Prostate gland (tissue), 2 donors: ENCODE measurements around the gene HIVEP2. TPM values are rescaled to one million over a fixed set of nuclear protein-coding genes. Genes with fewer than 3 reads are reported as not detected.

Experiments
- DNase-seq: peaks from one replicate; pipeline ENCODE4 v3.0.0-alpha.2; 2019; ENCODE audit warnings: low spot score
- H3K27ac ChIP-seq, 2 donors: fragments of 200-600 bp; sonication (generic); 2 replicates each; pipeline ENCODE4 v1.5.1; 2017 to 2019
- H3K27me3 ChIP-seq: fragments of 200-600 bp; sonication (generic); replicated peaks from 2 replicates; pipeline ENCODE4 v1.5.1; 2019; ENCODE audit not compliant: insufficient read depth
- H3K36me3 ChIP-seq, 2 donors: fragments of 200-600 bp; sonication (generic); 1 replicate in 1 of 2; 2 replicates in 1 of 2; pipeline versions ENCODE4 v1.5.1 to v1.8.1; 2017 to 2019
- H3K4me1 ChIP-seq: fragments of 200-600 bp; sonication (generic); replicated peaks from 2 replicates; pipeline ENCODE4 v1.5.1; 2019
- H3K4me3 ChIP-seq, 2 donors: fragments of 200-600 bp; sonication (generic); 2 replicates each; pipeline ENCODE4 v1.5.1; 2017 to 2019
- H3K9me3 ChIP-seq: fragments of 200-600 bp; sonication (generic); 2 replicates; pipeline ENCODE4 v1.5.1; 2017
- CTCF ChIP-seq, 4 experiments: fragments of 200-600 bp in 2 of 4; fragments of 450-650 bp in 2 of 4; sonication (generic) in 2 of 4; IDR thresholded peaks; 1 replicate in 3 of 4; 2 replicates in 1 of 4; pipeline ENCODE4 v1.5.1; 2016 to 2019; ENCODE audit warnings: antibody characterized with exemption in 4 of 4, mild to moderate bottlenecking in 2 of 4, moderate library complexity in 2 of 4
- POLR2A ChIP-seq: fragments of 450-650 bp; IDR thresholded peaks from one replicate; pipeline ENCODE4 v1.6.1; 2016; ENCODE audit warnings: antibody characterized with exemption, mild to moderate bottlenecking
- POLR2AphosphoS5 ChIP-seq: sonication (generic); formaldehyde crosslinking; IDR thresholded peaks from one replicate; pipeline ENCODE4 v1.6.1; 2017; ENCODE audit warnings: antibody characterized with exemption
- WGBS: methylation state at CpG from one replicate; pipeline ENCODE4 v1.1.5; 2018; 5-methylcytosine and 5-hydroxymethylcytosine counted together
- intact Hi-C: fragments of 100-400 bp; cut with DNase I; formaldehyde crosslinking; loops from one replicate; pipeline ENCODE4 v1.14.2; 2022
- total RNA-seq, 2 donors: library from RNA; depleted of rRNA; stranded (reverse); fragments of >200 nt; gene quantifications; one replicate each; pipeline ENCODE4 v1.1.0, GENCODE V29; 2016

The HIVEP2 gene
- total RNA-seq, 2 donors from 2014 or later = 15.8 to 19.3 TPM

GRCh38 chr6:142740449-142740848 is 204.5 kb downstream of the HIVEP2 start:
- no peak for DNase-seq
- intact Hi-C loops = no loop called here
- H3K4me1 ChIP-seq = no peaks in the 10 kb centered on the region
- TF ChIP-seq POLR2AphosphoS5 = no peak
- no peak for TF ChIP-seq POLR2A
- no peak for TF ChIP-seq CTCF (IDR thresholded peaks at IDR 0.05)
- H3K36me3 ChIP-seq = no peaks in the 10 kb centered on the region
- no peaks in the 10 kb centered on the region for H3K9me3 ChIP-seq
- WGBS = 42% methylated on average over 4 of the region's 4 CpGs
- no peak overlapping the region for H3K27ac ChIP-seq
- H3K27me3 ChIP-seq = no peaks in the 10 kb centered on the region
- no peak overlapping the region for H3K4me3 ChIP-seq

DNA sequence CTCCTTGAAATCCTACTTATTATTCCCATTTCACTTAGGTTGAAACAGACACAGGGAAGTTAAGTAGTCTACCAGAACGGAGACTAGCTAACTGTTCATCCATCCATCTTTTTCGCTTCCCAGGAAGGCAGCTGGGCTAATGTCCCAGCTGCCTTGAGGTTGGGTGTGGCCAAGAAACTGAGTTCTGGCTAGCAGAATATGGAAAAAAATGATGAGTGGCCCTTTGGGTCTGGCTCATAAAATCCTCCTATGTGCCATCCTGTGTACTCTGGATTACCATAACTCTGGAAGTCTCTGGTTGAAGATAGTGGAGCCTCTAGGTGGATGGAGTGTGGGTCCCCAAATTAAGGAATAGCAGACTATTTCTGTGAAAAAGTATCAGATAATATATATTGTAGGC is 206.2 kb downstream of the HIVEP2 start:
- Histone ChIP-seq H3K27ac (no peak overlapping the region), H3K9me3 (no peaks in the 10 kb centered on the region), H3K27me3 (no peaks in the 10 kb centered on the region), H3K4me3 (no peak overlapping the region), H3K36me3 (no peaks in the 10 kb centered on the region), H3K4me1 (no peaks in the 10 kb centered on the region)
- TF ChIP-seq CTCF (IDR thresholded peaks at IDR 0.05) = no peak
- no peak for TF ChIP-seq POLR2AphosphoS5
- TF ChIP-seq POLR2A = no peak
- no peak for DNase-seq
- intact Hi-C loops = no loop called here
- 46% methylated on average over 2 of the region's 2 CpGs for WGBS

- intact Hi-C loops = no loop called here
- no peak overlapping the region for H3K4me3 ChIP-seq
- no peak for TF ChIP-seq POLR2A
- no peak for TF ChIP-seq POLR2AphosphoS5
- no peak for TF ChIP-seq CTCF (IDR thresholded peaks at IDR 0.05)
- H3K27me3 ChIP-seq = no peaks in the 10 kb centered on the region
- H3K4me1 ChIP-seq = no peaks in the 10 kb centered on the region
- H3K9me3 ChIP-seq = no peaks in the 10 kb centered on the region
- DNase-seq = no peak
- no peaks in the 10 kb centered on the region for H3K36me3 ChIP-seq
- no peak overlapping the region for H3K27ac ChIP-seq
- 93% methylated on average over 4 of the region's 4 CpGs for WGBS
Measured at GRCh38 chr6:142738035-142738396, 207.0 kb downstream of the HIVEP2 start.

DNA sequence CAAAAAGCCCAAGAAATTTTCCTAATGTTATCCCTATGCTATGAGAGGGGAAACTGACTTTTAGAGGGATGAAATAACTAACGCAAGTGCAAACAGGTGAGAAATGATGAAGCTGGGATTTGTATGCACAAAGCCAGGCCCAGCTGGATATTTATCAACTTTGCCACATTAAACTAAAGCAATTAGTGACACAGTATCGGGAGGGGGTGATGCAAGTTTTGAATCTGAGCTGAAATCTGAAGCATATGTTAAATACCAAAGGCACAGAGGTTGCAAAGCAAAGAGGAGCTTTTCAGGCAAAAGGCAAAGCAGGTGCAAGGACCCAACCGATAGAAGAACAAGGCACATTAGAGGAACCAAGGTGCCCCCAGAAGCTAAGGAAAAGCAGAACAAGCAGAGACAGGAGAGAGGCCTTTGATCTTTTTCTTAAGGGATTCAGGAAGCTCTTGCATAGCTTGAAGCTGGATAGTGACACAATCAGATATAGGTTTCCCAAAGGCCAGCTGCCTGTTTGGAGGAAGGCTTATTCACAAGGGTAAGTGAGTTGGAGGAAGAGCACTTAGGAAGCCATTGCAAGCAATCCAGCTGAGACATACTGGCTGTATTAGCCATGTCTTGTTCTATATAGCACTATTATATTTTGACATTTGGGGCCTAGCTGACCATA is 207.5 kb downstream of the HIVEP2 start:
- DNase-seq = no peak
- Histone ChIP-seq H3K27me3 (no peaks in the 10 kb centered on the region), H3K36me3 (no peaks in the 10 kb centered on the region), H3K4me3 (no peak overlapping the region), H3K27ac (no peak overlapping the region), H3K9me3 (no peaks in the 10 kb centered on the region), H3K4me1 (no peaks in the 10 kb centered on the region)
- TF ChIP-seq POLR2A = no peak
- intact Hi-C loops = no loop called here
- WGBS = 61% methylated on average over 3 of the region's 3 CpGs

GRCh38 chr6:142735204-142735603 is 209.8 kb downstream of the HIVEP2 start:
- H3K27me3 ChIP-seq = no peaks in the 10 kb centered on the region
- intact Hi-C loops = no loop called here
- no peak overlapping the region for H3K4me3 ChIP-seq
- 47% methylated on average over 4 of the region's 4 CpGs for WGBS
- DNase-seq = no peak
- H3K4me1 ChIP-seq = no peaks in the 10 kb centered on the region
- H3K27ac ChIP-seq = no peak overlapping the region
- no peak for TF ChIP-seq CTCF (IDR thresholded peaks at IDR 0.05)
- TF ChIP-seq POLR2AphosphoS5 = no peak
- no peak for TF ChIP-seq POLR2A
- no peaks in the 10 kb centered on the region for H3K9me3 ChIP-seq
- H3K36me3 ChIP-seq = no peaks in the 10 kb centered on the region
